GM12878 (cell line): ENCODE measurements around the gene SLC6A11.

ENCODE experiments used
- CTCF ChIP-seq, 3 experiments: IDR thresholded peaks in 2 of 3; conservative IDR thresholded peaks in 1 of 3; 2 replicates each; pipeline ENCODE4 v1.5.1; 2011; ENCODE audit warnings: low read depth in 3 of 3, low read length in 3 of 3, mild to moderate bottlenecking in 3 of 3, control low read depth in 2 of 3, moderate library complexity in 2 of 3, inconsistent platforms in 1 of 3, mixed read lengths in 1 of 3; ENCODE audit not compliant: control insufficient read depth in 2 of 3, insufficient read depth in 1 of 3; ENCODE audit errors: extremely low read depth in 1 of 3
- NFYB ChIP-seq: IDR thresholded peaks from 2 replicates; pipeline ENCODE4 v1.6.1; 2011; ENCODE audit warnings: low read depth, mild to moderate bottlenecking, low read length, improper control_type of control experiment, moderate library complexity; ENCODE audit not compliant: insufficient read depth
- SIN3A ChIP-seq: IDR thresholded peaks from 2 replicates; pipeline ENCODE4 v1.6.1; 2012; ENCODE audit warnings: low read depth, low read length, improper control_type of control experiment
- SREBF1 ChIP-seq: IDR thresholded peaks from 2 replicates; pipeline ENCODE4 v1.6.1; 2012; ENCODE audit warnings: mild to moderate bottlenecking, low read length

- TF ChIP-seq NFYB (no peak), SREBF1 (no peak), SIN3A (no peak), CTCF (IDR thresholded peaks at IDR 0.05 in 2 of 3, conservative IDR thresholded peaks at IDR 0.05 in 1 of 3; ENCODE audit: control insufficient read depth in 2 of 3, extremely low read depth in 1 of 3, insufficient read depth in 1 of 3, low read depth in 3 of 3, low read length in 3 of 3) (no peak)
Observed at GRCh38 chr3:10956531-10956930, 140.5 kb downstream of the SLC6A11 start.
